Stimulated activated CD4-positive, alpha-beta T cell treated with anti-CD3 and anti-CD28 coated beads, TNF-alpha, amount 100 ng/mL, for 1 hour (primary cell): Measurements from ENCODE around the gene RFC1.
"Not testable (repeated sequence)": the region's sequence is repeated elsewhere in the genome, so short reads cannot be mapped to it uniquely, and the experiment has no call there.

ENCODE experiments used
- DNase-seq, 3 donors: peaks; one replicate each; pipeline ENCODE4 v3.0.0-alpha.2; 2020; ENCODE audit warnings: low read depth in 3 of 3, low spot score in 1 of 3

The RFC1 gene

GRCh38 chr4:39305912-39306677, 60.1 kb downstream of the RFC1 start:
- no peak for DNase-seq

GRCh38 chr4:39304651-39305050, 61.5 kb downstream of the RFC1 start:
- DNase-seq, result no peak

DNA sequence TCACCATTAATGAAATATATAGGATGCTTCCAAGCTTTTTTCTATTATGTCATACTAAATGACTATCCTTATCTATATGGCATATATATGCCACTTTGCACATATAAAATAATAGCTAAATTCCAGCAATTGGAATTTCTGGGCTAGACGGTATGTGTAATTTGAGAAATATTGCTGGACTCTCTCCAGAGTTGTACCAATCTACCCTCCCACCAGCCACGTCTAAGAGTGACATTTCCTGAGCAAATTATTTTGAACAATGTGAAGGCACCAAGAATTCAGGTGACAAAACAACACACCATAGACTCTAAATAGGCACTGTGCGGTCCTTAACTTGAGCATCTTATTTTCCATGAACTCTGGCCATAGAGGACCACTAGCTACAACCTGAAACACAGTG, 62.3 kb downstream of the RFC1 start:
- no peak for DNase-seq

DNA sequence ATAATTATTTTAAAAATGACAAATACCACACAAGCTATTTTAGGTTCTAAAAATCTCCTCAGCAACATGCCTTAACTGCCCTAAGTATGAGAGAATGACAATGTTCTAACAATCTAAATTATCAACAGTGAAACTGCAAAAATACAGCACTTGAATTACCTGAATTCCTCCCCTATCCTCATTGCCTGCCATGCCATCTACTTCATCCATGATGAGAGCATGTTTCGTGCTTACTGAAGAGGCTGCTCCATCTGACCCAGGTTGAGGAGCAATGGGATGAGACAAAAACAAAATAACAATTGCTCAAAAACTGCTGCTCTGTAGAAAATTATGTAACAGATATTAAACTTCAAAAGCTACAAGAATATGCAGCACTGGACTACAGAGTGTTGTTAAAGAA, 63.3 kb downstream of the RFC1 start:
- no peak for DNase-seq

DNA sequence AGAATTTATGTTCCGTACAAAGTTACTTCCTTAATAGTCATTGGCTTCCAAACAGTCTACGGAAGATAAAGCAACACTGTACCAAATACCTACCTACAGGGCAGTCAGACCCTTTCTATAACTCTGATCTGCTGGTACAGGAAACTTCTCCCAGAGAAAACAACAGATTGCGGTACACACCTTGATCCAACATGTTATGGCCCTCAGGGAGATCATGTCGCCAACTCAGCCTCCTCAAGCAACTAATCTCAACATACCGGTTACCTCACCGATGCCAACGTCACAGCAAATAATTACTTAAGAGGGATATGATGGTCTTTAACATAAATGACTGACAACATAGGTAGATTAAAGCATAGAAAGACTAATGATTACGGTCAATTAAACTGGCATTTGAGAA, 70.4 kb downstream of the RFC1 start:
- no peak for DNase-seq

DNA sequence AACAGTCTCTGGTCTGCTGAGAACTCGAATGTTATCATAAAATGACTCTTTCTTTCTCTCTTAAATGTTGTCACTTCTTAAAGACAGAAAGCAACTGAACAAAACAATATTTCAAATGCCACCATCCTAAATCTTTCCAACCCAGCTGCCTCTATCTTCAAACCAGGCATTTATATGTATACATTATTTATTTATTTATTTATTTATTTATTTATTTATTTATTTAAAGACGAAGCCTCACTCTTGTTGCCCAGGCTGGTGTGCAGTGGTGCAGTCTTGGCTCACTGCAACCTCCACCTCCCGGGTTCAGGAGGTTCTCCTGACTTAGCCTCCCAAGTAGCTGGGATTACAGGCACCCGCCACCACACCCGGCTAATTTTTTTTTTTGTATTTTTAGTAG, 73.7 kb downstream of the RFC1 start:
- not testable (repeated sequence) for DNase-seq

GRCh38 chr4:39291686-39292085, 74.5 kb downstream of the RFC1 start:
- DNase-seq, result no peak

- DNase-seq, result no peak
These were observed 78.9 kb downstream of the RFC1 start for GRCh38 chr4:39287223-39287622.

DNA sequence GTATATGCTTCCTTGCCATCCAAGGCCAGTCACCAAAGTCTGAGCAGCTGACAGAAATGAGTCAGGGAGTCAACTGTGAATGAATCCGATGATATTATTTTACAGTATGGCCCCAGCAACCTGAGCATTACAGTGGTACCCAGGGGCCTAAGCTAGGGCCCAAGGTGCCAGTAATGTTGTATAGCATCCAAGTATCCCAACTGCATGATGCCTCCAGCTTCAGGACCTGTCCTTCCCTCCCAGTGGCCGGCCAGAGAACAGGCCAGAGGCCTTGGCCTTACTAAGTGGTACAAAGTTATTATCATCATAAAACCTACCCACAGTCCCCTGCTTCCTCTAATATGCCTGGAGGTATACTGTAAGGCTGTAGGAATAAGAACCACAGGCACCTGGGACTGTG, 79.9 kb downstream of the RFC1 start:
- DNase-seq, result no peak

DNA sequence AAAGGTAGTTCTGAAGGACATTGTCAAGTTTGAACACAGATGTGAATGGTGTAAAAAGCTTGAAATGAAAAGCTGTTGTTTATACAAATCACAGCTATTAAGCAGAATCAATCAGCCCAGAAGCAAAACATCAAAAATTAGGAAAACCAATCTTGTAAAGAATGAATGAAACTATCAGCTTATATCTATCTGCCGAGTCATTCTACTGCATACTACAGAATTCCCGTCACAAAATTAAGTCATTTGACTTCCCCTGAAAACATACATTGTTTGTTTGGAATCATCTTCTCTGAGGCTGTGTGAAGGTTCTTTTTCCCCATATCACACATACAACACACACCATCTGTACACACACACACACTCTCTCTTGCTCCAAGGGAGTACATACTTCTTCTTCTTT, 80.3 kb downstream of the RFC1 start:
- no peak for DNase-seq

DNA sequence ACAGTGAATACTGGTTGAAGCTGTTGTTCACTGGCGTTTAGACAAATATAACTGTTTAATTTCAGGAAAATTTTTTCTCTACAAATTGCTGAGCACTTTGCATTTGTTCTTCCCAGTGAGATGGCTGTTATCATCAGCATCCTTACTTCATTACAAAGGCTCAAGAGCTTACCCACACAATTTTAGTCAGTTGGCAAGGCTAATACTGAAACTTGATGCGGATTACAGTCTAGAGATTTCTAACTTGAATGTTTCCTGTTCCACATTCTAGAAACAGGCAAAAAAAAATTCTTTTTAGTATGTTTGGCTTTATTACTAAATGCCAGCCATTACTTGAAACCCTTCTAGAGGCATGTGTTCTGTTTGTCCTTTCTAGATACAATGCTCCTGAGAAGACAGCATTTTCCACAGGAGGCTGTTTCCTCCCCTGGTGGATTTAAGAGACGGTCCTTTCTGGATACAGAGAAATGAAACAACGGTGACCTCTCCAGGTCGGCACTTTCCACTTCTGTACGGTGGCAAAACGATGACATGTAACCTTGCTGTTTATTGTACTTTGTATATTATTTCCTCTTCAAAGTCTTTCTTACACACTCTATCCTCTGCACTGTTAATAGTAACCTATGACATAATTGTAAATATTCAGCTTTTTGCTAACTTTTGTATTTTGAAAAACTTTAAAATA, 80.9 kb downstream of the RFC1 start:
- DNase-seq, result no peak

DNA sequence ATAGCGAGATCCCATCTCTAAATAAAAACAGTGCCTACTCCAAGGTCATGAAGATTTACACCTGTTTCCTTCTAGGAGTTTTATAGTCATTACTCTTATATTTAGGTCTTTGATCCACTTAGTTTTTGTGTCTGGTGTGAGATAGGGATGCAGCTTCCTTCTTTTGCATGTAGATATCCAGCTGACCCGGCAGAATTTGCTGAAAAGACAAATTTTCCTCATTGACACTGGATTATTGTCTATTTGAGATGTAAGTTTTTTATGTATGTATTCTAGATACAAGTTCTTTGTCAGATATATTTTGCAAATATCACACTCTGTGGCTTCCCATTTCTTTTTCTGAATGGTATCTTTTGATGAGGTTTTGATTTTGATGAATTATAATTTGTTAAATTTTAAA, 85.4 kb downstream of the RFC1 start:
- DNase-seq, result no peak

DNA sequence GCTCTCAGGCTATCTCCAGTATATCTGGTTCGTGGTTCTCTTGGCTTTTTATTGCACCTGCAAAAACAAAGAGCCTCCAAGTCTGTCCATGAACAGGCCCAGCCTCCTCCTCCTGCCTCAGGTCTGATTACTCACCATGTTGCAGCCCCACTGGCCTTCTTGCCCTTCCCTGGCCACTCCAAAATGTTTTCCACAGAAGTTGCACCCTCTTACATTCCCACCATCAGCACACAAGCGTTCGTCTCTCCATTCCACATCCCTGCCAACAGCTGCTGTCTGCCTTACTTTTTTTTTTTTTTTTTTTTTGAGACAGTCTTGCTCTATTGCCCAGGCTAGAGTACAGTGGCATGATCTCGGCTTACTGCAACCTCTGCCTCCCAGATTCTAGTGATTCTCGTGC, 86.7 kb downstream of the RFC1 start:
- no peak for DNase-seq

DNA sequence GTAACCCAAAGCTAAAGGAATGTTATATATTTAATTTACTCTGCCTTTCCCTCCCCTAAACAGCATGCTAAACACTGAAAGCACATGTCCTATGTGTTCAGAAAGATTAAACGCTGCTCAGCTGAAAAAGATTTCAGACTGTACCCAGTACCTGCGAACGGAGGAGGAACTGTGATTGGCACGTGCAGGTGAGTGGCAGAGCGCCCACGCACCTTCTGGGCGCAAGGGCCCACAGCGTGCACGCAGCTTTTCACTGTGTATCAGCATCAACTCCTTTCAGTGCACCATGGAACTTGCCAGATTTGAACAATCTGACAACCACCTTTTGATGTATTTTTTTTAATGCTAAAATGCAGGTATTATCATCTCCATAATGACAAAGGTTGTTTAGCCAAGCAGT, 87.7 kb downstream of the RFC1 start:
- DNase-seq, result no peak

DNA sequence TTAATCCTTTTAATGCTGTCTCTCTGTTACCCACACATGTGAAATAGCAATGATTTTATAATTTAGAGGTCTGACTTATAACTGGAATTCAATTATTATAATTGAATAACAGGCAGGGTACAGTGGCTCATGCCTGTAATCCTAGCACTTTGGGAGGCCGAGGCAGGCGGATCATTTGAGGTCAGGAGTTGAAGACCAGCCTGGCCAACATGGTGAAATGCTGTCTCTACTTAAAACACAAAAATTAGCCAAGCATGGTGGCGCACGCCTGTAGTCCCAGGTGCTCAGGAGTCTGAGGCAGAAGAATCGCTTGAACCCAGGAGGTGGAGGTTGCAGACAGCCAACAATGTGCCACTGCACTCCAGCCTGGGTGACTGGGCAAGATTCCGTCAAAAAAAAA, 88.5 kb downstream of the RFC1 start:
- DNase-seq, result not testable (repeated sequence)

- DNase-seq, result no peak
These were observed 91.7 kb downstream of the RFC1 start for GRCh38 chr4:39274503-39274902.

- DNase-seq, result no peak
These were observed 102.3 kb downstream of the RFC1 start for GRCh38 chr4:39263895-39264294.

- no peak for DNase-seq
These were observed 106.4 kb downstream of the RFC1 start for GRCh38 chr4:39259571-39260330.

GRCh38 chr4:39256436-39256835, 109.7 kb downstream of the RFC1 start:
- no peak for DNase-seq

- no peak for DNase-seq
These were observed 110.3 kb downstream of the RFC1 start for GRCh38 chr4:39255871-39256270.

GRCh38 chr4:39255266-39255665, 110.9 kb downstream of the RFC1 start:
- no peak for DNase-seq

DNA sequence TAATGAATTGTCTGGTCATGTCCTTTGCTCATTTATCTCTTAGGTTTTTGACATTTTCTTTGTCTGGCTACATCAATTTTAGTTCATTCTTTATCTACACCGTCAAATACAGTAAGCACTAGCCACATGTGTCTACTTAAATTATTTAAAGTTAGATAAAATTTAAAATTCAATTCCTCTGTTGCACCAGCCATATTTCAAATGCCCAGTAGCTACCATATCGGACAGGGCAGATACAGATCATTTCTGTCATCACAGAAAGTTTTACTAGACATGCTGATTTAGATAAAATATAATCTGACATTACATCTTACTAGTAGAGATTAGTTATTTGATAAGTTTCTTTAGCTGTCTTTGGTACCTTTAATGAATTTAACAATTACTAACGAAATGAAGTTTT, 122.7 kb downstream of the RFC1 start:
- no peak for DNase-seq
